ENCODE results near the gene CACNB1. TPM values are rescaled to one million over a fixed set of nuclear protein-coding genes. Genes with fewer than 3 reads are reported as not detected.
"Not testable (repeated sequence)": the region's sequence is repeated elsewhere in the genome, so short reads cannot be mapped to it uniquely, and the experiment has no call there.

Gene CACNB1
- total RNA-seq, 1 experiment from 2014 or later: 2.9 TPM

DNA sequence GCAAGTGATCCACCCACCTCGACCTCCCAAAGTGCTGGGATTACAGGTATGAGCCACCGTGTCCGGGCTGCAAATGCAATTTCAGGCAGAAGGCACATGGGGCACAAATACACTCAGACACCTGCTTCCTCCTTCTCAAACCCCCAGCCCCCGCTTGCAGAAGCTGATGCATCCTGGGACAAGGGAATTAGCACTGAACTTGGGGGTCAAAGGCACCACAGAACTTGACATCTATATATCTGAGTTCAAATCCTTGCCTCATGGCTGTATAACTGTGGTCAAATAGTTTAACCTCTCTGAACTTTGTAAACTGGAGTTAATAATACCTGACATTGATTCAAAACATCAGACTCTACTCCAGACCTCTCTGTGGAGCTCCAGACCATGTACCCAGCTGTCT lies 27.4 kb downstream of the CACNB1 start:
- Histone ChIP-seq H3K36me3 (peaks cover 2% of the 10 kb centered on the region; the same call in 1 of the 2 replicates), H3K27ac (no peak overlapping the region), H3K4me1 (replicated peaks) (no peaks in the 10 kb centered on the region; the same call in 1 of the 2 replicates), H3K9me3 (replicated peaks) (no peaks in the 10 kb centered on the region), H3K27me3 (replicated peaks) (no peaks in the 10 kb centered on the region), H3K4me3 (no peak overlapping the region)
- DNase-seq (ENCODE audit: low read depth in 1 of 2, low spot score in 2 of 2): no peak

DNA sequence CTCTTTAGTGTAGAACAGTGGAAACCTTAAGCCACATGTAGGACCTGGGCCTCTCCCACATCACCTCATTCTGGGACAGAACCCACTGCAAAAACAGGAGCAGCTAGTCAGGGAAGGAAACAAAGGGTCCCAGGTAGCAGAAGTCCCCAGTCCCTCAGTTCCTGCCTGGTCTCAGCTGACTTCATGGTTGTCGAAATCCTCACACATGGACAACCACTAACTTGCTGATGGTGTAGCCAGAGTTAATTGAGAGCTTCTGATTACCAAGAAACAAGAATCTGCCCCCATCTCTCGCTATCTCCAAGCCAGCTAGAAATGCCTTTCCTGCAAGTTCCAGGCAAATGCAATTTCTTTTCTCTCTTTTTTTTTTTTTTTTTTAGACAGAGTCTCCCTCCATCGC lies 28.0 kb downstream of the CACNB1 start:
- no peak overlapping the region for H3K27ac ChIP-seq
- DNase-seq (ENCODE audit: low read depth in 1 of 2, low spot score in 2 of 2): no peak

DNA sequence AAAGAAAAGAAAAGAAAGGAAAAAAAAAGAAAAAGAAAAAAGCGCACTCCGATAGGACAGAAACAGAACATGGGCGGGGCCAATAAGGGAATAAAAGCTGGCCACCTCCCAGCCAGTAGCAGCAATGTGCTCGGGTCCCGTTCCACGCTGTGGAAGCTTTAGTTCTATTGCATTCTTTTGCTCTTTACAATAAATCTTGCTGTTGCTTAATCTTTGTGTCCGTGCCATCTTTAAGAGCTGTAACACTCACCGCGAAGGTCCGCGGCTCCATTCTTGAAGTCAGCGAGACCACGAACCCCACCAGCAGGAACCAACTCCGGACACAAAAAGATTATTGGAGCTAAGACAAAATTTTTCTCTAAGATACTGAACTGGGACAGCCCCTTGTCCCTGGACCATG lies 28.4 kb downstream of the CACNB1 start:
- DNase-seq (ENCODE audit: low read depth in 1 of 2, low spot score in 2 of 2): no peak
- Histone ChIP-seq H3K9me3 (replicated peaks) (no peaks in the 10 kb centered on the region), H3K4me1 (replicated peaks) (peaks cover 7% of the 10 kb centered on the region; the same call in 1 of the 2 replicates), H3K27ac (no peak overlapping the region), H3K4me3 (no peak overlapping the region), H3K36me3 (no peaks in the 10 kb centered on the region), H3K27me3 (replicated peaks) (no peaks in the 10 kb centered on the region)

More for the DNA sequence above, 28.0 kb downstream of the CACNB1 start:
- Histone ChIP-seq H3K4me1 (replicated peaks) (peaks cover 6% of the 10 kb centered on the region; the same call in 1 of the 2 replicates), H3K36me3 (no peaks in the 10 kb centered on the region), H3K4me3 (no peak overlapping the region), H3K27me3 (replicated peaks) (no peaks in the 10 kb centered on the region), H3K9me3 (replicated peaks) (no peaks in the 10 kb centered on the region)

DNA sequence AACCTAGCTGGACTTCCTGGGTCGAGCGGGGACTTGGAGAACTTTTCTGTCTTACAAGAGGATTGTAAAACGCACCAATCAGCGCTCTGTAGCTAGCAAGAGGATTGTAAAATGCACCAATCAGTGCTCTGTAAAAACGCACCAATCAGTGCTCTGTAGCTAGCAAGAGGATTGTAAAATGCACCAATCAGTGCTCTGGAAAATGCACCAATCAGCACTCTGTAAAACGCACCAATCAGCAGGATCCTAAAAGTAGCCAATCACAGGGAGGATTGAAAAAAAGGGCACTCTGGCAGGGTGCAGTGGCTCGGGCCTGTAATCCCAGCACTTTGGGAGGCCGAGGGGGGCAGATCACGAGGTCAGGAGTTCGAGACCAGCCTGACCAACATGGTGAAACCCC lies 29.0 kb downstream of the CACNB1 start:
- DNase-seq (ENCODE audit: low read depth in 1 of 2, low spot score in 2 of 2); H3K27me3 ChIP-seq (replicated peaks); H3K27ac ChIP-seq; H3K36me3 ChIP-seq; H3K4me3 ChIP-seq; H3K9me3 ChIP-seq (replicated peaks); H3K4me1 ChIP-seq (replicated peaks): not testable (repeated sequence)

DNA sequence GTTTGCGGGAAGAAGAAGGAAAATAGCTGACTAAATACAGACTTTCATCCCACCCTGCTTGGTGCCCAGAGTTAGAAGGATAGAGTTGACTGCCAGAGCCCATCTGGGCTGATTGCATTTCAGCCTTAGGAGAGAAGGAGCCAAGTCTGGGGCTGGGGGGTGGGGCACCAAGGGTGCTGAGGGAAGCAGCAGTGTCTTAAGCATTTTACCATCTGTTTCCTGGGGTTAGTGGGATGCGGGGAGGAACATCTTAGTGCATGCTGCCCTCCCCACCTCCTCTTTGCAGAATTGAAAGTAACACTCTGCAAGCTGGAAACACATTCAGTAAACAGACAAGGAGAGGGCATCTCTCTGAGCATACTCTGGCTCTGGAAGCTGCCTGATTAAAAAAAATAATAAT lies 30.0 kb downstream of the CACNB1 start:
- Histone ChIP-seq H3K27me3 (replicated peaks) (no peaks in the 10 kb centered on the region), H3K9me3 (replicated peaks) (no peaks in the 10 kb centered on the region), H3K27ac (no peak overlapping the region), H3K4me1 (replicated peaks) (peaks cover 7% of the 10 kb centered on the region; the same call in 1 of the 2 replicates), H3K36me3 (no peaks in the 10 kb centered on the region), H3K4me3 (no peak overlapping the region)
- no peak for DNase-seq (ENCODE audit: low read depth in 1 of 2, low spot score in 2 of 2)

DNA sequence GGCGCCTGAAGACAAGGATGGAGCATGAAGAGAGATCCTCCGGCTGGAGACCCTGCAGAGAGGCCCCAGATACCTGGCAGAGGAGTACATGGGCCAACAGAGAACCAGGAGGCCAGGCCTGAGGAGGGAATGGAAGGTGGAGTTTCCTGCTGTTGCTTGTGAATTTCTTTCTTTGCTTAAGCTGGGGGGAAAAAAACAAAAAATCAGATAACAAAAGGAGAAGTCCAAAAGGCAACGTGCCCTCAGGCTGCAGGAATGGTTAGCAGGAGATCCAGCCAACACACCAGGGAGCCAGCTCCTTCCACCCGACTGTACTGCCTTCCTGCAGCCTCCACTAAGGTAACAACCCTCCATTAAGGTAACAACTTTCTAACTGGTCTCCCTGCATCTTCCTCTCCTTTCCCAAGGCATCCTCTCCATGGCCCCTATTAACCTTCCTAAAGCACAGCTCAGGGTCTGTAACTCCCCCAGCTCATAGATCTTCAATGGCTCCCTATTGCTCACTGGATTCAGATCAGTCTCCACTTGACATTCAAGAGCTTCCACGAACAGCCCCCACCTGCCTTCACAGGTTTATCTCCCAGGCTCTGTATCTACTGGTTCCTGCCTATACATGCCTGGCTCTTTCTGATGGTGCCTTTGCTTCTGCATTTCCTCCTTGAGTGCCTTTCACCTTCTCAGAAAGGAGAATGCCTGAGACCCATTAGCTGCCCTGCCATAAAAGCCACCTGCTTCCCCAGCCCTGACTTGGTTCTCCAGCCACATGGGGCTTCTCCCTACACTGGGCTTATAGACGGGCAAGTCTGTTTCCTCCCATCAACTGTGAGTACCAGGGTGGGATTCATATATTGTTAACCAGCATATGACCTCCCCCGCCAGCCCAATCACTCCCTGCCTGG lies 30.8 kb downstream of the CACNB1 start:
- Histone ChIP-seq H3K27me3 (replicated peaks) (no peaks in the 10 kb centered on the region), H3K9me3 (replicated peaks) (no peaks in the 10 kb centered on the region), H3K36me3 (no peaks in the 10 kb centered on the region), H3K4me3 (no peak overlapping the region), H3K4me1 (replicated peaks) (peaks cover 7% of the 10 kb centered on the region; the same call in 1 of the 2 replicates), H3K27ac (no peak overlapping the region)
- DNase-seq (ENCODE audit: low read depth in 1 of 2, low spot score in 2 of 2): no peak

DNA sequence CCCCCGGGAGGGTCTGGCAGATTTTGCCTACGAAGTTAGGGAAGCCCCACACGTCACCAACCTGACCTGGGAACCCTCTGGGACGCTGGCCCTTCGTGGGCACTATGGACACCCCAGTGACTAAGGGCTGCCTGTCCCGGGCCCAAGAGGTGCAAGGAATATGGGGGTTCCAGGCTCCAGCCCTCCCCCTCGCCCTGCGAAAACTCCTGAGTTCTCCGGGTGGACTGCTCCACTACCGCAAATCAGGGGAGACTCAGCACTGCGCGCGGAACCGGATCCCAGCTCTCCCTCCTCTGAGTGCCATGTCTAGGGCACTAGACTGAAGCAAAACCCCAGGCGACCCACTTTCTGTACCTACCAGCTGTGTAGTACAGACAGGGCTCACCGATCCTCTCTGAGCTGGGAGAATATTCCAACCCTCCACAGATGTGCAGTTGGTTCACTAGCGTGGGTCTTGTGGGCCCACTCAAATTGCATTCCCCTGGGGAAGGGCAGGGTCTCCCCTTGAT lies 31.6 kb downstream of the CACNB1 start, which contains the start of gene ARL5C:
TSS of gene ARL5C (minus strand) at position 321 of the 509 bp plus-strand sequence. CDS start 401 bp downstream, outside the sequence.
- Histone ChIP-seq H3K9me3 (replicated peaks) (no peaks in the 10 kb centered on the region), H3K4me3 (no peak within 1 kb of the TSS), H3K27me3 (replicated peaks) (no peaks in the 10 kb centered on the region), H3K36me3 (no peaks in the 10 kb centered on the region), H3K4me1 (replicated peaks) (peaks cover 7% of the 10 kb centered on the region; the same call in 1 of the 2 replicates), H3K27ac (no peak within 1 kb of the TSS)
- no peak for DNase-seq (ENCODE audit: low read depth in 1 of 2, low spot score in 2 of 2)

DNA sequence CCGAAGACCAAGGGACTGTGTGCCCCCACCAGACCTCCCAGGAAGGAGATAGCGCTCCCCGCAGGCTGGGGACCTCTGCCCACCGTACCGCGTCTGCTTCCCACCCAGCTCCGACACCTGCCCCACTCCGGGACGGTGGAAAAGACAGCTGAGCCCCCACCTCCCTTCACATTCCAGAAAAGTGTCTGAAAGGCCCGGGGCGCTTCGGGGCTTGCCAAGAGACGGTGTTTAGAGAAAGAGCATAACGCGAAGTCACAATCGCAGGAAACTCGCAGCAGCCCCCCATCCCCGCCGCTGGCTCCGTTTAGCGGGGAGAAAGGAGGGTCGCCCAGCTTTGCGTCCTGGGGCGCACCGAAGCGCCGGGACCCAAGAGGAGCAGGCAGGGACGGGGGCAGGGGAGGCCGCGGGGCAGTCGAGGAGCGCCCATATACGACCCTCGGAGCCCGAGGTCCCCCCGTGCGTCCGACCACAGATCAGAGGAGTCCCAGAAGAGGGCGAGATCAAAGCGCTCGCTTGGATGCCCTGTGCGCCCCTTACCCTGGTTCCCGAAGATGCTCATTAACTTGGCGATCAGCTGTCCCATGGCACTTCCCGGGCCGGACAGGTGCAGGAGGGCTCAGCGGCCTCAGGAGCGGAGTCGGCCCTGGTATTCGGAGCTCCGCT lies 32.2 kb downstream of the CACNB1 start:
- DNase-seq (ENCODE audit: low read depth in 1 of 2, low spot score in 2 of 2): no peak
- no peaks in the 10 kb centered on the region for H3K36me3 ChIP-seq
- H3K9me3 ChIP-seq (replicated peaks): no peaks in the 10 kb centered on the region
- H3K27ac ChIP-seq: no peak overlapping the region
- no peak overlapping the region for H3K4me3 ChIP-seq
- H3K27me3 ChIP-seq (replicated peaks): no peaks in the 10 kb centered on the region
- peaks cover 7% of the 10 kb centered on the region; the same call in 1 of the 2 replicates for H3K4me1 ChIP-seq (replicated peaks)

DNA sequence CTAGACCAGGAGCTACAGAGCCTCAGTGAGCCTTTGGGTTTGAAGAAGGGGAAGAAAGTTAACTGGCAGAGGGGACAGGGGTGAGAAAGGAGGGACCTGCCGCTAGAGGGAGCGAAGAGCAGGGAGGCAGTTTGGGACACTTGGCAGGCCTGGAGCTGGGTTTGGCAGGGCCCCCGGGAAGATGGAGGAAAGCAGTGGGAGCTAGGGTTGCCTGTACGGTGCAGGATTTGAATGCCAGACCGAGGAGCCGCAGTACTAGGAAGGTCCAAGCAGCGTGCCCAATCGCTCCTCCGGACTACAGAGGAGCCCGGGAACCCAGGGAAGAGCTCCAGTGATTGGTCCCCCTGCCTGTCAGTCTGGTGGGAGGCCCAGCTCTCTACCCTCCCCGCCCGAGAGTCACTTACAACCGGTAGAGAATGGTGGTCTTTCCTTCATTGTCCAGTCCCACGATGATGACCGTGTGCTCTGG lies 32.8 kb downstream of the CACNB1 start:
- Histone ChIP-seq H3K9me3 (replicated peaks) (no peaks in the 10 kb centered on the region), H3K36me3 (no peaks in the 10 kb centered on the region), H3K27ac (no peak overlapping the region), H3K4me1 (replicated peaks) (peaks cover 7% of the 10 kb centered on the region; the same call in 1 of the 2 replicates), H3K4me3 (peak overlapping the region; percentile 14), H3K27me3 (replicated peaks) (no peaks in the 10 kb centered on the region)
- DNase-seq (ENCODE audit: low read depth in 1 of 2, low spot score in 2 of 2): peak; percentile 73 to 85

DNA sequence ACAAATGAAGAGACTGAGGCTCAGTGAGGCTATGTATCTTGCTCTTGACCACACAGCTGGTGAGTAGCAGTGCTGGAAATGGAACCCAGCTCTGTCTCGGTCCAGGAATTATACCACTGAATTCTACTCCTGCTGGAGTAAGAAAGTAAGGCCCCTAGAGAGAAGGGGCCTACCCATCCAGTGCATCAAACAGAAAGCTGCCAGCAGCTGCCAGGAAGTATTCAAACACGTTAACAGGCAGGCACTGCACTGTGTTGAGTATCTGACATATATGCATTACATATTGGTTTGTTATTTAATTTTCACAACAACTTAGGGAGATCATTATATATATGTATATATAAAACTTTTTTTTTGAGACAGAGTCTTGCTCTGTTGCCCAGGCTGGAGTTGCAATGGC lies 35.5 kb downstream of the CACNB1 start:
- no peak for DNase-seq (ENCODE audit: low read depth in 1 of 2, low spot score in 2 of 2)
- no peaks in the 10 kb centered on the region for H3K9me3 ChIP-seq (replicated peaks)
- no peak overlapping the region for H3K27ac ChIP-seq
- H3K4me1 ChIP-seq (replicated peaks): peaks cover 7% of the 10 kb centered on the region; the same call in 1 of the 2 replicates
- no peak overlapping the region for H3K4me3 ChIP-seq
- no peaks in the 10 kb centered on the region for H3K36me3 ChIP-seq
- H3K27me3 ChIP-seq (replicated peaks): no peaks in the 10 kb centered on the region

DNA sequence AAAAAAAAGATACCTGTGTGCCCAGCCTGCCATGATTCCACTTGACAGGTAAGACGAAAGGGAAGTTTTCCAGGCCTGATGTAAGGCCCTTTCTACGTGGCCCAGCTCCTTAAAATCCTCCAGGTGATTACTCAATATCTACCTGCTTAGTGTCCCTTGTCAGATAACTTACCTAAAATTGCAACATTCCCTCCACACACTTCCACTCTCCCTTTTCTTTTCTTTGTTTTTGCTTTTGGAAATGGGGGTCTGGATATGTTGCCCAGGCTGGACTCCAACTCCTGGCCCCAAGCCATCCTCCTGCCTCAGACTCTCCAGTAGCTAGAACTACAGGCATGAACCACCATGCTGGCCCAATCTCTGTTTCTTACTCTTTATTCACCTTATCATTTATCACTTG lies 38.8 kb downstream of the CACNB1 start:
- H3K27me3 ChIP-seq (replicated peaks): no peaks in the 10 kb centered on the region
- H3K4me3 ChIP-seq: no peak overlapping the region
- DNase-seq (ENCODE audit: low read depth in 1 of 2, low spot score in 2 of 2): no peak
- H3K27ac ChIP-seq: no peak overlapping the region
- no peaks in the 10 kb centered on the region for H3K9me3 ChIP-seq (replicated peaks)
- no peaks in the 10 kb centered on the region for H3K36me3 ChIP-seq
- no peaks in the 10 kb centered on the region for H3K4me1 ChIP-seq (replicated peaks)

DNA sequence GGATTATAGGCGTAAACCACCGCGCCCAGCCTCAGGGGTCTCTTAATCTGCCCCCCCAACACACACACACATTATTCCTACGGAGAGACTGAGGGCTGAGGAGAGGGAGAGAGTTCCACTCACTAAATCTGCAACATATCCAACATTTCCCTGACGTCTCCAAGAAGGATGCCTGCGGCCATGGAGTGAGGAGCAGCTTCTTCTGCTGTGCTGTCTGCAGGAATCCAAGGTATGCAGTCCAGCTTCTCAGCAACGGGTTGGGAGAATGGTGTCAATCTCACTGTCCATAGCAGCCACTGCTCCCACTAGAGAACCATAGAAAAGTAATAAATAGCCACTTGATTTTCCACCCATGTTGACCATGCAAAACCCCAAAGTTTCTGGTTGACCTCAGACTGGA lies 41.0 kb downstream of the CACNB1 start:
- H3K4me1 ChIP-seq (replicated peaks): peaks cover 7% of the 10 kb centered on the region; the same call in 1 of the 2 replicates
- no peaks in the 10 kb centered on the region for H3K9me3 ChIP-seq (replicated peaks)
- DNase-seq (ENCODE audit: low read depth in 1 of 2, low spot score in 2 of 2): no peak
- H3K36me3 ChIP-seq: no peaks in the 10 kb centered on the region
- H3K4me3 ChIP-seq: no peak overlapping the region
- no peaks in the 10 kb centered on the region; the same call in 1 of the 2 replicates for H3K27me3 ChIP-seq (replicated peaks)
- no peak overlapping the region for H3K27ac ChIP-seq

DNA sequence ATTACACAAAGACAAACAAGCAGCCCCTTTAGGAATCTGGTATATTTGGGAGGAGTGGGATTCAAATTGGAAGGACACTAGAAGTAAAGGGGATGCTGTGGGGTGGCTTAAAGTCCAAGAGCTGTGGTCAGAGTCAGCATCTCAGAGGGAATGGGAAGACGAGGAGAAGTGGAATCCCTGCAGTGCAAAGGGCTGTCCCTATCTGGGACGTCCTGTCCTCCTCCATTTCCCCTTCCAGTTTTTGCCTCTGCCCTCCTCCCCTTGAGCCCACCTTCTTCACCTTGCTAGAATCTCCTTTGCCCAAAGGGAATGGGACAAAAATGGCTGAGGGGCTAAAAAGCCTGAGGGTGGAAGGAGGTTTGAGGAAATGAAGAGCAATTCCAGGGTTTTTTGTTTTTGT lies 41.8 kb downstream of the CACNB1 start:
- Histone ChIP-seq H3K27ac (no peak overlapping the region), H3K9me3 (replicated peaks) (no peaks in the 10 kb centered on the region), H3K36me3 (no peaks in the 10 kb centered on the region), H3K4me3 (no peak overlapping the region), H3K27me3 (replicated peaks) (peaks cover 7% of the 10 kb centered on the region), H3K4me1 (replicated peaks) (peaks cover 7% of the 10 kb centered on the region; the same call in 1 of the 2 replicates)
- no peak for DNase-seq (ENCODE audit: low read depth in 1 of 2, low spot score in 2 of 2)
